GM13976 (cell line): ENCODE data around the gene CCDC178.

Experiments used
- DNase-seq: peaks from one replicate; pipeline ENCODE4 v3.0.0; 2012; ENCODE audit warnings: low spot score
- CTCF ChIP-seq: IDR thresholded peaks from 2 replicates; pipeline ENCODE4 v1.5.1; 2012; ENCODE audit warnings: borderline replicate concordance, mild to moderate bottlenecking; ENCODE audit not compliant: insufficient read depth; ENCODE audit errors: extremely low read depth, missing control alignments, control extremely low read depth
- in situ Hi-C: fragments of 300-500 bp; cut with MboI; formaldehyde crosslinking; loops from one replicate; pipeline ENCODE4 v1.12.0; 2022; ENCODE audit warnings: low sequenced_read_pairs, mixed read lengths, inconsistent platforms; ENCODE audit not compliant: unreplicated experiment

CCDC178 gene

GRCh38 chr18:33466822-33467221 lies 26.3 kb upstream of the CCDC178 start:
- DNase-seq, result no peak
- in situ Hi-C loops, result no loop called here
- TF ChIP-seq CTCF, result no peak

GRCh38 chr18:33460681-33461080 lies 20.2 kb upstream of the CCDC178 start:
- DNase-seq, result no peak
- no peak for TF ChIP-seq CTCF
- in situ Hi-C loops, result no loop called here

- in situ Hi-C loops, result no loop called here
- DNase-seq, result no peak
- TF ChIP-seq CTCF, result no peak
Observed at GRCh38 chr18:33459612-33460011, 19.1 kb upstream of the CCDC178 start.

GRCh38 chr18:33446604-33447003 lies 6.1 kb upstream of the CCDC178 start:
- in situ Hi-C loops, result no loop called here
- DNase-seq, result no peak
- no peak for TF ChIP-seq CTCF

GRCh38 chr18:33444709-33445108 lies 4.2 kb upstream of the CCDC178 start:
- no peak for DNase-seq
- no peak for TF ChIP-seq CTCF
- in situ Hi-C loops, result no loop called here

- no peak for DNase-seq
- no peak for TF ChIP-seq CTCF
- in situ Hi-C loops, result no loop called here
Observed at GRCh38 chr18:33432857-33433256, 7.7 kb downstream of the CCDC178 start.

- no peak for TF ChIP-seq CTCF
- no peak for DNase-seq
- in situ Hi-C loops, result no loop called here
Observed at GRCh38 chr18:33427549-33427948, 13.0 kb downstream of the CCDC178 start.
